Sigmoid colon (tissue), 4 donors: ENCODE results near the gene TMUB2.

Experiments used
- CTCF ChIP-seq, 4 experiments: fragments of 450-650 bp in 3 of 4; fragments of 200-600 bp in 1 of 4; IDR thresholded peaks; one replicate each; pipeline ENCODE4 v1.5.1; 2016 to 2019; ENCODE audit warnings: antibody characterized with exemption in 4 of 4, mild to moderate bottlenecking in 3 of 4, moderate library complexity in 2 of 4
- POLR2A ChIP-seq, 2 donors: fragments of 450-650 bp; IDR thresholded peaks; one replicate each; pipeline ENCODE4 v1.6.1; 2016; ENCODE audit warnings: antibody characterized with exemption in 2 of 2, mild to moderate bottlenecking in 2 of 2, moderate library complexity in 2 of 2
- POLR2AphosphoS5 ChIP-seq, 4 donors: sonication (generic); formaldehyde crosslinking; IDR thresholded peaks; one replicate each; pipeline ENCODE4 v1.6.1; 2017; ENCODE audit warnings: antibody characterized with exemption in 4 of 4

GRCh38 chr17:44192750-44193149, 6.0 kb downstream of the TMUB2 start:
- TF ChIP-seq POLR2AphosphoS5 (IDR thresholded peaks at IDR 0.05) (no peak), POLR2A (IDR thresholded peaks at IDR 0.05) (no peak), CTCF (IDR thresholded peaks at IDR 0.05) (no peak)
